Measurements from ENCODE around the gene WDFY2. TPM values are rescaled to one million over a fixed set of nuclear protein-coding genes. Genes with fewer than 3 reads are reported as not detected.

Gene WDFY2
- total and polyA plus RNA-seq, 2 of the 8 experiments (the other 6 are each of a cell fraction or from before 2014, with no cell fraction given), result 13.9 to 29.0 TPM

- TF ChIP-seq CHD7 (IDR thresholded peaks at IDR 0.05; ENCODE audit: insufficient replicate concordance, low read length) (no peak), POU5F1 (IDR thresholded peaks at IDR 0.05; ENCODE audit: low read depth, low read length) (no peak), JUN (IDR thresholded peaks at IDR 0.05; ENCODE audit: low read depth, low read length) (no peak), CTCF (IDR thresholded peaks at IDR 0.05; ENCODE audit: control extremely low read depth in 1 of 3, insufficient read depth in 1 of 3, low read depth in 1 of 3, low read length in 3 of 3) (no peak)
These were observed at the start of gene WDFY2 (continued) for GRCh38 chr13:51583875-51584730.

Data from H1 (cell line).